IMR-90 (cell line): ENCODE results near the gene CLEC10A. TPM values are rescaled to one million over a fixed set of nuclear protein-coding genes. Genes with fewer than 3 reads are reported as not detected.

Source experiments
- ATAC-seq: fragments of 200-7000 bp; cut with Tn5 transposase; 2 replicates; pipeline ENCODE4 v1.9.1; 2020; ENCODE audit warnings: low read depth, mild to moderate bottlenecking, moderate library complexity
- BruUV-seq: library from RNA; stranded (reverse); fragments of 400-500 nt; replicated peaks from 2 replicates; lab custom pipeline; 2021; lab: Mats Ljungman, UMichigan
- CTCF ChIA-PET: fragments of 300-600 bp; formaldehyde crosslinking; extraction: SDS; loops from one replicate; lab custom pipeline; 2021; ENCODE audit warnings: antibody characterized with exemption; lab: Yijun Ruan, JAX
- POLR2A ChIA-PET: fragments of 300-600 bp; sonication (Branson Sonifier 250); formaldehyde crosslinking; loops from one replicate; lab custom pipeline; 2022; ENCODE audit warnings: antibody characterized with exemption; ENCODE audit not compliant: unreplicated experiment; lab: Charles Lee
- DNase-seq: peaks from one replicate; pipeline ENCODE4 v3.0.0; 2013
- H2AFZ ChIP-seq: replicated peaks from 2 replicates; pipeline ENCODE3; 2013; ENCODE audit warnings: low read length, mild to moderate bottlenecking; ENCODE audit not compliant: poor library complexity
- H2AK5ac ChIP-seq: 2 replicates; pipeline ENCODE4 v1.6.1; 2013; ENCODE audit warnings: low read depth, low read length, inconsistent platforms
- H2AK9ac ChIP-seq: replicated peaks from 2 replicates; pipeline ENCODE3; 2013; ENCODE audit warnings: mild to moderate bottlenecking, low read depth, low read length, moderate library complexity; ENCODE audit not compliant: poor library complexity
- H2BK120ac ChIP-seq: 2 replicates; pipeline ENCODE4 v1.6.1; 2013; ENCODE audit warnings: low read depth, low read length, inconsistent platforms
- H2BK15ac ChIP-seq: 3 replicates; pipeline ENCODE4 v1.6.1; 2013; ENCODE audit warnings: low read depth, low read length, inconsistent platforms
- H2BK20ac ChIP-seq: 2 replicates; pipeline ENCODE4 v1.6.1; 2013; ENCODE audit warnings: low read depth, mild to moderate bottlenecking, inconsistent platforms, low read length, moderate library complexity
- H2BK5ac ChIP-seq: 2 replicates; pipeline ENCODE4 v1.6.1; 2013; ENCODE audit warnings: mild to moderate bottlenecking, low read depth, low read length, inconsistent platforms; ENCODE audit not compliant: poor library complexity, severe bottlenecking
- H3K14ac ChIP-seq: replicated peaks from 2 replicates; pipeline ENCODE4 v1.6.1; 2013; ENCODE audit warnings: low read depth, low read length, inconsistent platforms
- H3K18ac ChIP-seq: 2 replicates; pipeline ENCODE4 v1.6.1; 2013; ENCODE audit warnings: low read depth, low read length, control low read depth
- H3K23ac ChIP-seq: 2 replicates; pipeline ENCODE4 v1.6.1; 2013; ENCODE audit warnings: low read depth, low read length, inconsistent platforms
- H3K27ac ChIP-seq: 2 replicates; pipeline ENCODE4 v1.5.1; 2013; ENCODE audit warnings: mild to moderate bottlenecking, control low read depth, low read length; ENCODE audit not compliant: insufficient read depth
- H3K27me3 ChIP-seq: 2 replicates; pipeline ENCODE4 v1.6.1; 2013; ENCODE audit warnings: low read length; ENCODE audit not compliant: control insufficient read depth, insufficient read depth
- H3K36me3 ChIP-seq: 2 replicates; pipeline ENCODE4 v1.6.1; 2013; ENCODE audit warnings: low read length, mixed read lengths; ENCODE audit not compliant: control insufficient read depth, insufficient read depth
- H3K4ac ChIP-seq: 2 replicates; pipeline ENCODE4 v1.6.1; 2013; ENCODE audit warnings: low read depth, low read length, inconsistent platforms
- H3K4me1 ChIP-seq: 2 replicates; pipeline ENCODE4 v1.6.1; 2013; ENCODE audit warnings: low read length, mixed read lengths; ENCODE audit not compliant: control insufficient read depth, insufficient read depth
- H3K4me2 ChIP-seq: 2 replicates; pipeline ENCODE4 v1.6.1; 2013; ENCODE audit warnings: low read depth, mild to moderate bottlenecking, control low read depth, low read length, moderate library complexity
- H3K4me3 ChIP-seq: 2 replicates; pipeline ENCODE4 v1.5.1; 2013; ENCODE audit warnings: low read depth, mild to moderate bottlenecking, control low read depth, low read length, moderate library complexity; ENCODE audit not compliant: insufficient read depth
- H3K56ac ChIP-seq: 2 replicates; pipeline ENCODE4 v1.6.1; 2013; ENCODE audit warnings: low read length, inconsistent platforms; ENCODE audit not compliant: insufficient read depth; ENCODE audit errors: extremely low read depth
- H3K79me1 ChIP-seq, 2 experiments: 2 replicates each; pipeline ENCODE4 v1.6.1; 2013; ENCODE audit warnings: low read length in 2 of 2, inconsistent platforms in 1 of 2, low read depth in 1 of 2
- H3K9ac ChIP-seq: 2 replicates; pipeline ENCODE4 v1.6.1; 2013; ENCODE audit warnings: low read depth, low read length, control low read depth
- H3K9me1 ChIP-seq: 2 replicates; pipeline ENCODE4 v1.6.1; 2013; ENCODE audit warnings: low read length, inconsistent platforms; ENCODE audit not compliant: insufficient read depth
- H3K9me3 ChIP-seq: 2 replicates; pipeline ENCODE4 v1.6.1; 2013; ENCODE audit warnings: low read length; ENCODE audit not compliant: control insufficient read depth, insufficient read depth
- H4K20me1 ChIP-seq: 2 replicates; pipeline ENCODE4 v1.6.1; 2013; ENCODE audit warnings: low read length, inconsistent platforms; ENCODE audit not compliant: insufficient read depth
- H4K5ac ChIP-seq: 2 replicates; pipeline ENCODE4 v1.6.1; 2013; ENCODE audit warnings: mild to moderate bottlenecking, low read depth, low read length, control low read depth
- H4K8ac ChIP-seq, 2 experiments: 2 replicates each; pipeline ENCODE4 v1.6.1; 2013; ENCODE audit warnings: low read depth in 2 of 2, low read length in 2 of 2, control low read depth in 1 of 2, inconsistent platforms in 1 of 2
- H4K91ac ChIP-seq: 2 replicates; pipeline ENCODE4 v1.6.1; 2013; ENCODE audit warnings: low read depth, low read length, inconsistent platforms; ENCODE audit not compliant: insufficient read depth
- BHLHE40 ChIP-seq: fragments of 150-350 bp; IDR thresholded peaks from 2 replicates; pipeline ENCODE4 v1.6.1; 2016; ENCODE audit warnings: mild to moderate bottlenecking, low read depth, low read length
- CEBPB ChIP-seq: IDR thresholded peaks from 2 replicates; pipeline ENCODE4 v1.6.1; 2012; ENCODE audit warnings: low read depth, low read length, improper control_type of control experiment
- CHD1 ChIP-seq: IDR thresholded peaks from 2 replicates; pipeline ENCODE4 v1.6.1; 2012; ENCODE audit warnings: low read depth, low read length, improper control_type of control experiment
- CTCF ChIP-seq: conservative IDR thresholded peaks from 2 replicates; pipeline ENCODE4 v1.5.1; 2012; ENCODE audit warnings: mild to moderate bottlenecking, low read depth, low read length, improper control_type of control experiment
- FOS ChIP-seq: fragments of 150-350 bp; IDR thresholded peaks from 2 replicates; pipeline ENCODE4 v1.6.1; 2016; ENCODE audit warnings: low read depth, low read length
- MAFK ChIP-seq: IDR thresholded peaks from 2 replicates; pipeline ENCODE4 v1.6.1; 2012; ENCODE audit warnings: low read depth, low read length, improper control_type of control experiment
- MAZ ChIP-seq: IDR thresholded peaks from 2 replicates; pipeline ENCODE4 v1.6.1; 2012; ENCODE audit warnings: low read depth, mild to moderate bottlenecking, low read length, improper control_type of control experiment, moderate library complexity, borderline replicate concordance
- MXI1 ChIP-seq: IDR thresholded peaks from 2 replicates; pipeline ENCODE4 v1.6.1; 2012; ENCODE audit warnings: low read depth, mild to moderate bottlenecking, low read length, moderate library complexity, borderline replicate concordance
- NFE2L2 ChIP-seq: fragments of 150-350 bp; IDR thresholded peaks from 2 replicates; pipeline ENCODE4 v1.6.1; 2016; ENCODE audit warnings: low read depth, mild to moderate bottlenecking, low read length
- POLR2A ChIP-seq: IDR thresholded peaks from 2 replicates; pipeline ENCODE4 v1.6.1; 2012; ENCODE audit warnings: mild to moderate bottlenecking, low read depth, low read length
- RAD21 ChIP-seq: IDR thresholded peaks from 2 replicates; pipeline ENCODE4 v1.6.1; 2012; ENCODE audit warnings: low read length, improper control_type of control experiment
- RCOR1 ChIP-seq: IDR thresholded peaks from 2 replicates; pipeline ENCODE4 v1.6.1; 2012; ENCODE audit warnings: mild to moderate bottlenecking, low read length, improper control_type of control experiment; ENCODE audit not compliant: insufficient replicate concordance
- RFX5 ChIP-seq: IDR thresholded peaks from 2 replicates; pipeline ENCODE4 v1.8.0; 2012; ENCODE audit warnings: low read depth, mild to moderate bottlenecking, low read length, moderate library complexity
- SMC3 ChIP-seq: fragments of 150-350 bp; IDR thresholded peaks from 2 replicates; pipeline ENCODE4 v1.6.1; 2016; ENCODE audit warnings: low read depth, mild to moderate bottlenecking, antibody characterized with exemption, low read length, moderate library complexity
- USF2 ChIP-seq: fragments of 150-350 bp; IDR thresholded peaks from 2 replicates; pipeline ENCODE4 v1.6.1; 2017; ENCODE audit warnings: mild to moderate bottlenecking, antibody characterized with exemption, low read length, low read depth
- WGBS, 2 experiments: methylation state at CpG; one replicate each; pipeline versions ENCODE4 v1.1.5 to v1.1.7; 2013; ENCODE audit warnings: missing lambda C conversion rate in 2 of 2; ENCODE audit not compliant: insufficient read length in 1 of 2; ENCODE audit errors: extremely low coverage in 2 of 2; 5-methylcytosine and 5-hydroxymethylcytosine counted together
- dilution Hi-C: fragments of 300-500 bp; cut with HindIII; formaldehyde crosslinking; loops from one replicate; pipeline ENCODE4 v1.14.3; 2018; ENCODE audit warnings: low sequenced_read_pairs; ENCODE audit not compliant: unreplicated experiment
- in situ Hi-C: fragments of 300-500 bp; cut with MboI; formaldehyde crosslinking; loops from 3 replicates; pipeline ENCODE4 v1.14.3; 2019; ENCODE audit warnings: low sequenced_read_pairs, inconsistent platforms, mixed read lengths
- intact Hi-C: fragments of 100-400 bp; cut with micrococcal nuclease; formaldehyde crosslinking; loops from 2 replicates; pipeline ENCODE4 v1.10.0; 2022
- polyA plus RNA-seq, 3 experiments: library from polyadenylated mRNA; depleted of rRNA; stranded (reverse); fragments of >200 nt; gene quantifications; 2 replicates each; pipeline ENCODE4 v1.2.3, GENCODE V29; 2012; ENCODE audit warnings: low replicate concordance in 1 of 3
- total RNA-seq: library from RNA; depleted of rRNA; stranded (reverse); fragments of >200 nt; gene quantifications from 2 replicates; pipeline ENCODE4 v1.2.3, GENCODE V29; 2012
- TF ChIP-seq, protein P1 (sequence below): fragments of 150-350 bp; IDR thresholded peaks from 2 replicates; pipeline ENCODE4 v1.6.1; 2016; ENCODE audit warnings: low read depth, mild to moderate bottlenecking, low read length, moderate library complexity, borderline replicate concordance

Gene CLEC10A
- total and polyA plus RNA-seq, 2 of the 4 experiments (the other 2 are of a cell fraction): not detected

- no peak overlapping the region for H3K27ac ChIP-seq
- in situ Hi-C loops: no loop called here
- H3K4me3 ChIP-seq: no peak overlapping the region
- peaks cover 24% of the 10 kb centered on the region for H3K27me3 ChIP-seq
- CTCF ChIA-PET: no interaction called here
- no TSS peak for BruUV-seq
- H3K9me1 ChIP-seq: no peaks in the 10 kb centered on the region
- intact Hi-C loops: no loop called here
- H3K18ac ChIP-seq: no peak overlapping the region
- H2BK5ac ChIP-seq: peak overlapping the region; percentile 54
- no peak overlapping the region for H3K23ac ChIP-seq
- H2AK5ac ChIP-seq: peak overlapping the region; percentile 16; the same call in 1 of the 2 replicates
- no peak for ATAC-seq
- no peaks in the 10 kb centered on the region for H3K4me1 ChIP-seq
- no peak overlapping the region for H3K9ac ChIP-seq
- TF ChIP-seq MAZ (no peak), BHLHE40 (no peak), CTCF (no peak), CEBPB (no peak), POLR2A (no peak), NFE2L2 (no peak), SMC3 (no peak), RAD21 (no peak), RFX5 (no peak), MXI1 (no peak), CHD1 (no peak), USF2 (no peak), RCOR1 (no peak), MAFK (no peak), FOS (no peak)
- TF ChIP-seq, protein P1, sequence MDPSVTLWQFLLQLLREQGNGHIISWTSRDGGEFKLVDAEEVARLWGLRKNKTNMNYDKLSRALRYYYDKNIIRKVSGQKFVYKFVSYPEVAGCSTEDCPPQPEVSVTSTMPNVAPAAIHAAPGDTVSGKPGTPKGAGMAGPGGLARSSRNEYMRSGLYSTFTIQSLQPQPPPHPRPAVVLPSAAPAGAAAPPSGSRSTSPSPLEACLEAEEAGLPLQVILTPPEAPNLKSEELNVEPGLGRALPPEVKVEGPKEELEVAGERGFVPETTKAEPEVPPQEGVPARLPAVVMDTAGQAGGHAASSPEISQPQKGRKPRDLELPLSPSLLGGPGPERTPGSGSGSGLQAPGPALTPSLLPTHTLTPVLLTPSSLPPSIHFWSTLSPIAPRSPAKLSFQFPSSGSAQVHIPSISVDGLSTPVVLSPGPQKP: no peak
- H2BK20ac ChIP-seq: no peak overlapping the region
- no peaks in the 10 kb centered on the region for H3K36me3 ChIP-seq
- WGBS, 2 experiments: 69% methylated on average over 15 of the region's 20 CpGs; no CpG with 5 or more reads in 1 of the 2 experiments
- no peak overlapping the region for H4K5ac ChIP-seq
- no peaks in the 10 kb centered on the region for H3K79me1 ChIP-seq
- H2BK120ac ChIP-seq: no peak overlapping the region
- no peak overlapping the region for H4K91ac ChIP-seq
- no peak overlapping the region for H3K4me2 ChIP-seq
- no peaks in the 10 kb centered on the region for H3K9me3 ChIP-seq
- no peak overlapping the region for H3K14ac ChIP-seq
- no peak for DNase-seq
- no peak overlapping the region for H3K4ac ChIP-seq
- peak overlapping the region; percentile 76 for H2AK9ac ChIP-seq
- POLR2A ChIA-PET: no interaction called here
- H3K56ac ChIP-seq: no peak overlapping the region
- H2AFZ ChIP-seq: peak overlapping the region; percentile 33
- H4K8ac ChIP-seq: no peak overlapping the region
- no peak overlapping the region for H2BK15ac ChIP-seq
- dilution Hi-C loops: no loop called here
- H4K20me1 ChIP-seq: no peaks in the 10 kb centered on the region
Observed at GRCh38 chr17:7107012-7107754, 27.1 kb upstream of the CLEC10A start.
